ENCODE results near the gene NT5M. TPM values are rescaled to one million over a fixed set of nuclear protein-coding genes. Genes with fewer than 3 reads are reported as not detected.
"Not testable (repeated sequence)": the region's sequence is repeated elsewhere in the genome, so short reads cannot be mapped to it uniquely, and the experiment has no call there.

NT5M gene
- total RNA-seq, 1 donor from 2014 or later = 3.2 TPM

- Histone ChIP-seq H3K36me3 (no peaks in the 10 kb centered on the region), H3K9me3 (no peaks in the 10 kb centered on the region), H3K4me1 (peaks cover 19% of the 10 kb centered on the region), H3K27me3 (no peaks in the 10 kb centered on the region), H3K27ac (no peak overlapping the region), H3K4me3 (no peak overlapping the region)
- intact Hi-C loops (cut with DNase I) = no loop called here
- DNase-seq (ENCODE audit: extremely low spot score in 2 of 2) = no peak
- TF ChIP-seq POLR2A (IDR thresholded peaks at IDR 0.05) = no peak
- TF ChIP-seq POLR2AphosphoS5 (IDR thresholded peaks at IDR 0.05; ENCODE audit: insufficient read depth in 1 of 2, low read depth in 1 of 2) = no peak
- TF ChIP-seq CTCF (IDR thresholded peaks at IDR 0.05) = no peak
These were observed 77.2 kb downstream of the NT5M start for GRCh38 chr17:17380145-17380925.

- intact Hi-C loops (cut with DNase I) = no loop called here
- TF ChIP-seq CTCF (IDR thresholded peaks at IDR 0.05) (no peak), POLR2AphosphoS5 (IDR thresholded peaks at IDR 0.05; ENCODE audit: insufficient read depth in 1 of 2, low read depth in 1 of 2) (no peak), POLR2A (IDR thresholded peaks at IDR 0.05) (no peak)
- no peaks in the 10 kb centered on the region for H3K36me3 ChIP-seq
- H3K27ac ChIP-seq = no peak overlapping the region
- H3K4me1 ChIP-seq = peaks cover 17% of the 10 kb centered on the region
- no peak overlapping the region for H3K4me3 ChIP-seq
- H3K27me3 ChIP-seq = no peaks in the 10 kb centered on the region
- H3K9me3 ChIP-seq = no peaks in the 10 kb centered on the region
- DNase-seq (ENCODE audit: extremely low spot score in 2 of 2) = no peak
These were observed 78.4 kb downstream of the NT5M start for GRCh38 chr17:17381446-17382064.

- H3K27ac ChIP-seq = no peak overlapping the region
- no peak for DNase-seq (ENCODE audit: extremely low spot score in 2 of 2)
- H3K4me3 ChIP-seq = no peak overlapping the region
- H3K9me3 ChIP-seq = no peaks in the 10 kb centered on the region
- no peaks in the 10 kb centered on the region for H3K36me3 ChIP-seq
- TF ChIP-seq POLR2A (IDR thresholded peaks at IDR 0.05) (no peak), POLR2AphosphoS5 (IDR thresholded peaks at IDR 0.05; ENCODE audit: insufficient read depth in 1 of 2, low read depth in 1 of 2) (no peak), CTCF (IDR thresholded peaks at IDR 0.05) (no peak)
- H3K4me1 ChIP-seq = peaks cover 12% of the 10 kb centered on the region
- intact Hi-C loops (cut with DNase I) = no loop called here
- no peaks in the 10 kb centered on the region for H3K27me3 ChIP-seq
These were observed 78.9 kb downstream of the NT5M start for GRCh38 chr17:17382065-17382459.

- intact Hi-C loops (cut with DNase I) = no loop called here
- H3K27me3 ChIP-seq = no peaks in the 10 kb centered on the region
- TF ChIP-seq POLR2A (IDR thresholded peaks at IDR 0.05) (no peak), CTCF (IDR thresholded peaks at IDR 0.05) (no peak), POLR2AphosphoS5 (IDR thresholded peaks at IDR 0.05; ENCODE audit: insufficient read depth in 1 of 2, low read depth in 1 of 2) (no peak)
- H3K36me3 ChIP-seq = no peaks in the 10 kb centered on the region
- H3K9me3 ChIP-seq = no peaks in the 10 kb centered on the region
- DNase-seq (ENCODE audit: extremely low spot score in 2 of 2) = no peak
- H3K4me1 ChIP-seq = peaks cover 3% of the 10 kb centered on the region
- H3K27ac ChIP-seq = no peak overlapping the region
- no peak overlapping the region for H3K4me3 ChIP-seq
These were observed 79.8 kb downstream of the NT5M start for GRCh38 chr17:17382971-17383370.

GRCh38 chr17:17383431-17384290 is 80.5 kb downstream of the NT5M start:
- H3K4me3 ChIP-seq; H3K4me1 ChIP-seq; H3K36me3 ChIP-seq; H3K27ac ChIP-seq; H3K27me3 ChIP-seq; intact Hi-C loops (cut with DNase I); DNase-seq (ENCODE audit: extremely low spot score in 2 of 2); H3K9me3 ChIP-seq: not testable (repeated sequence)
